ENCODE data around the gene MTX1.
A peak's percentile ranks its signal among the peaks of the same experiment; 100 is the strongest.
"Not testable (repeated sequence)": the region's sequence is repeated elsewhere in the genome, so short reads cannot be mapped to it uniquely, and the experiment has no call there.

MTX1 gene

GRCh38 chr1:155223047-155223446 lies 14.6 kb downstream of the MTX1 start:
- no peaks in the 10 kb centered on the region for H3K36me3 ChIP-seq (ENCODE audit: insufficient read depth, low read length)
- no peaks in the 10 kb centered on the region for H3K9me3 ChIP-seq (ENCODE audit: insufficient read depth, low read depth, low read length)
- H3K9ac ChIP-seq (ENCODE audit: low read depth, low read length, poor library complexity, severe bottlenecking), result no peak overlapping the region
- H3K4me2 ChIP-seq (ENCODE audit: low read depth, low read length, poor library complexity, severe bottlenecking), result no peak overlapping the region
- H2AFZ ChIP-seq (ENCODE audit: low read length), result no peak overlapping the region
- peaks cover 9% of the 10 kb centered on the region for H4K20me1 ChIP-seq (ENCODE audit: insufficient read depth, low read length, poor library complexity, severe bottlenecking)
- TF ChIP-seq EZH2phosphoT487 (IDR thresholded peaks at IDR 0.05; ENCODE audit: borderline replicate concordance) (no peak), CTCF (conservative IDR thresholded peaks at IDR 0.05; ENCODE audit: low read length) (no peak)
- peaks cover 34% of the 10 kb centered on the region for H3K79me2 ChIP-seq (ENCODE audit: insufficient read depth, low read length)
- no peaks in the 10 kb centered on the region for H3K9me2 ChIP-seq (replicated peaks; ENCODE audit: low read depth, low read length)
- peaks cover 31% of the 10 kb centered on the region for H3K4me1 ChIP-seq (ENCODE audit: insufficient read depth, low read length, poor library complexity, severe bottlenecking)
- no peak overlapping the region for H3K4me3 ChIP-seq (ENCODE audit: low read length, poor library complexity, severe bottlenecking)
- peaks cover 5% of the 10 kb centered on the region for H3K27me3 ChIP-seq (ENCODE audit: insufficient read depth, low read length, poor library complexity, severe bottlenecking)
- H3F3A ChIP-seq (ENCODE audit: low read depth), result peaks cover 5% of the 10 kb centered on the region; the same call in 1 of the 2 replicates

GRCh38 chr1:155225404-155225759 lies 16.9 kb downstream of the MTX1 start:
- not testable (repeated sequence) for H3K36me3 ChIP-seq (ENCODE audit: insufficient read depth, low read length); H2AFZ ChIP-seq (ENCODE audit: low read length); H3K9me3 ChIP-seq (ENCODE audit: insufficient read depth, low read depth, low read length); H4K20me1 ChIP-seq (ENCODE audit: insufficient read depth, low read length, poor library complexity, severe bottlenecking); H3F3A ChIP-seq (ENCODE audit: low read depth); H3K9me2 ChIP-seq (replicated peaks; ENCODE audit: low read depth, low read length); H3K27me3 ChIP-seq (ENCODE audit: insufficient read depth, low read length, poor library complexity, severe bottlenecking)
- Histone ChIP-seq H3K4me1 (ENCODE audit: insufficient read depth, low read length, poor library complexity, severe bottlenecking) (peaks cover 24% of the 10 kb centered on the region), H3K4me2 (ENCODE audit: low read depth, low read length, poor library complexity, severe bottlenecking) (peak overlapping the region; percentile 90), H3K4me3 (ENCODE audit: low read length, poor library complexity, severe bottlenecking) (peak overlapping the region; percentile 98), H3K79me2 (ENCODE audit: insufficient read depth, low read length) (peaks cover 37% of the 10 kb centered on the region), H3K9ac (ENCODE audit: low read depth, low read length, poor library complexity, severe bottlenecking) (peak overlapping the region; percentile 99)

- no peaks in the 10 kb centered on the region for H3K9me3 ChIP-seq (ENCODE audit: insufficient read depth, low read depth, low read length)
- H4K20me1 ChIP-seq (ENCODE audit: insufficient read depth, low read length, poor library complexity, severe bottlenecking), result peaks cover 9% of the 10 kb centered on the region
- peaks cover 37% of the 10 kb centered on the region for H3K79me2 ChIP-seq (ENCODE audit: insufficient read depth, low read length)
- H3K9me2 ChIP-seq (replicated peaks; ENCODE audit: low read depth, low read length), result no peaks in the 10 kb centered on the region
- peak overlapping the region; percentile 85 for H2AFZ ChIP-seq (ENCODE audit: low read length)
- peak overlapping the region; percentile 99 for H3K9ac ChIP-seq (ENCODE audit: low read depth, low read length, poor library complexity, severe bottlenecking)
- peaks cover 5% of the 10 kb centered on the region for H3K27me3 ChIP-seq (ENCODE audit: insufficient read depth, low read length, poor library complexity, severe bottlenecking)
- peak overlapping the region; percentile 90 for H3K4me2 ChIP-seq (ENCODE audit: low read depth, low read length, poor library complexity, severe bottlenecking)
- H3K4me1 ChIP-seq (ENCODE audit: insufficient read depth, low read length, poor library complexity, severe bottlenecking), result peaks cover 24% of the 10 kb centered on the region
- TF ChIP-seq EZH2phosphoT487 (IDR thresholded peaks at IDR 0.05; ENCODE audit: borderline replicate concordance), result no peak
- peak; percentile 86 for TF ChIP-seq CTCF (conservative IDR thresholded peaks at IDR 0.05; ENCODE audit: low read length)
- H3F3A ChIP-seq (ENCODE audit: low read depth), result peaks cover 5% of the 10 kb centered on the region; the same call in 1 of the 2 replicates
- H3K36me3 ChIP-seq (ENCODE audit: insufficient read depth, low read length), result no peaks in the 10 kb centered on the region
- peak overlapping the region; percentile 98 for H3K4me3 ChIP-seq (ENCODE audit: low read length, poor library complexity, severe bottlenecking)
Observed at GRCh38 chr1:155226188-155226909, 17.9 kb downstream of the MTX1 start.

GRCh38 chr1:155226910-155227260 lies 18.4 kb downstream of the MTX1 start:
- TF ChIP-seq CTCF (conservative IDR thresholded peaks at IDR 0.05; ENCODE audit: low read length), result no peak; the same call in 1 of the 2 replicates
- no peak for TF ChIP-seq EZH2phosphoT487 (IDR thresholded peaks at IDR 0.05; ENCODE audit: borderline replicate concordance)
- Histone ChIP-seq H3K4me2 (ENCODE audit: low read depth, low read length, poor library complexity, severe bottlenecking) (peak overlapping the region; percentile 90), H3K27me3 (ENCODE audit: insufficient read depth, low read length, poor library complexity, severe bottlenecking) (peaks cover 5% of the 10 kb centered on the region), H3F3A (ENCODE audit: low read depth) (peaks cover 5% of the 10 kb centered on the region; the same call in 1 of the 2 replicates), H3K9me3 (ENCODE audit: insufficient read depth, low read depth, low read length) (no peaks in the 10 kb centered on the region), H3K4me3 (ENCODE audit: low read length, poor library complexity, severe bottlenecking) (peak overlapping the region; percentile 98), H4K20me1 (ENCODE audit: insufficient read depth, low read length, poor library complexity, severe bottlenecking) (peaks cover 9% of the 10 kb centered on the region), H3K79me2 (ENCODE audit: insufficient read depth, low read length) (peaks cover 37% of the 10 kb centered on the region), H3K9me2 (replicated peaks; ENCODE audit: low read depth, low read length) (no peaks in the 10 kb centered on the region), H2AFZ (ENCODE audit: low read length) (peak overlapping the region; percentile 85), H3K9ac (ENCODE audit: low read depth, low read length, poor library complexity, severe bottlenecking) (peak overlapping the region; percentile 99), H3K36me3 (ENCODE audit: insufficient read depth, low read length) (no peaks in the 10 kb centered on the region), H3K4me1 (ENCODE audit: insufficient read depth, low read length, poor library complexity, severe bottlenecking) (peaks cover 24% of the 10 kb centered on the region)
